Occipital lobe (tissue), 2 donors: ENCODE data around the gene SIMC1. TPM values are rescaled to one million over a fixed set of nuclear protein-coding genes. Genes with fewer than 3 reads are reported as not detected.
"Not testable (repeated sequence)": the region's sequence is repeated elsewhere in the genome, so short reads cannot be mapped to it uniquely, and the experiment has no call there.

ENCODE experiments used
- DNase-seq: peaks from one replicate; lab custom pipeline; 2025; lab: John Stamatoyannopoulos, UW
- total RNA-seq: library from RNA; depleted of rRNA; stranded (reverse); fragments of >200 nt; gene quantifications from one replicate; pipeline ENCODE4 v1.2.3, GENCODE V29; 2014

Gene SIMC1
- total RNA-seq, 1 donor from 2014 or later = 17.5 TPM

DNA sequence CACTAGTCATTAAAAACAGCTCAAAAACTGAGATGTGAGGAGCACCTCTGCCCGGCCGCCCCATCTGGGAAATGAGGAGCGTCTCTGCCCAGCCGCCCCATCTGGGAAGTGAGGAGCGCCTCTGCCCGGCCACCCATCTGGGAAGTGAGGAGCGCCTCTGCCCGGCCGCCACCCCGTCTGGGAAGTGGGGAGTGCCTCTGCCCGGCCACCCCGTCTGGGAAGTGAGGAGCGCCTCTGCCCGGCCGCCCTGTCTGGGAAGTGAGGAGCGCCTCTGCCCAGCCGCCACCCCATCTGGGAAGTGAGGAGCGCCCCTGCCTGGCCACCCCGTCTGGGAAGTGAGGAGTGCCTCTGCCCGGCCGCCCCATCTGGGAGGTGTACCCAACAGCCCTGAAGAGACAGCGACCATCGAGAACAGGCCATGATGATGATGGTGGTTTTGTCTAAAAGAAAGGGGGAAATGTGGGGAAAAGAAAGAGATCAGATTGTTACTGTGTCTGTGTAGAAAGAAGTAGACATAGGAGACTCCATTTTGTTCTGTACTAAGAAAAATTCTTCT, 23.7 kb upstream of the SIMC1 start:
- DNase-seq = not testable (repeated sequence)

GRCh38 chr5:176216393-176216916, 21.8 kb upstream of the SIMC1 start:
- DNase-seq = not testable (repeated sequence)

DNA sequence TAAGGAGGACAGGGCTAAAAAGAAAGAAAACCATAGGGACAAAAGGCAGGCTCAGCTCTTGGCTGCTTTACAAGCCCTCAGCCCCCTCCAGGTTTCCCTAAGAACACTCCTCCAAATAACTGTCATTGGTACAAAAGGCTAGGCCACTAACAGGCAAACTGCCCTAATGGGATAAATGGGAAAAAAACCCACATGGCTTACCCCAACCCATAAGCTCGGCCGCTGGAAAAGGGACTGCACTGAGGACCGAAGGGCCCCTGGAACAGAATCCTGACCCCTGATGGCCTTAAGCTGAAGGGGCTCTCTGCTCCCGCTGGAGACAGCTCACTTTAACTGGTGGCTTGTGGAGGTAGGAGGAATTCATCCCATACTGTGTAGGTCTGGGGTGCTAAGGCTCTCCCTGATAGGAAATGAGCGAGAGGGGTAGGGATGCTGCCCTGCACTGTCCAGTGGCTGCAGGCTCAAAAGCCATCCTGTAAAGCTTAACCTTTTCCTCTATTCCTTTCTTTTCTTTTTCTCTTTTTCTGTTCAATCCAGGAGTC, 21.0 kb upstream of the SIMC1 start:
- not testable (repeated sequence) for DNase-seq

- DNase-seq = not testable (repeated sequence)
Observed at GRCh38 chr5:176217764-176218163, 20.5 kb upstream of the SIMC1 start.

DNA sequence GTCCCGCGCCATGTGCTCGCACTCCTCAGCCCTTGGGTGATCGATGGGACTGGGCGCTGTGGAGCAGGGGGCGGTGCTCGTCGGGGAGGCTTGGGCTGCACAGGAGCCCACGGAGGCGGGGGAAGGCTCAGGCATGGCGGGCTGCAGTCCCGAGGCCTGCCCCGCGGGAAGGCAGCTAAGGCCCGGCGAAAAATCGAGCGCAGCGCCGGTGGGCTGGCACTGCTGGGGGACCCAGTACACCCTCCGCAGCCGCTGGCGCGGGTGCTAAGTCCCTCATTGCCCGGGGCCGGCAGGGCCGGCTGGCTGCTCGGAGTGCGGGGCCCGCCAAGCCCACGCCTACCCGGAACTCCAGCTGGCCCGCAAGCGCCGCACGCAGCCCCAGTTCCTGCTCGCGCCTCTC, 16.2 kb upstream of the SIMC1 start:
- DNase-seq = not testable (repeated sequence)

- DNase-seq = not testable (repeated sequence)
Observed at GRCh38 chr5:176228358-176228757, 9.9 kb upstream of the SIMC1 start.

DNA sequence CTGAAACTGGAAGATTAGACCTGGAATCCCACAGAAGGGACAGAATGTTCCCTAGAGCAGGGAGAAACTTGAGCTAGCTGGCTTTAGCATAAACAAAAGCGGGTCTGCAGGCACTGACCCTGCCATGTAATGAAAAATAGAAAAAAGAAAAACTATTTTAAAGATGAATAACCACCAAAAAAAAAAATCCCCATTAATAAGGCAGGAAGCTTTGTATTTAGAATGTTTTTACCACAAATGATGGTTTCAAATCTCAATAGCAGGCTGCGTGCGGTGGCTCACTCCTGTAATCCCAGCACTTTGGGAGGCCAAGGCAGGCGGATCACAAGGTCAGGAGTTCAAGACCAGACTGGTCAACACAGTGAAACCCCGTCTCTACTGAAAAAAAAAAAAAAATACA, 5.0 kb upstream of the SIMC1 start:
- DNase-seq = not testable (repeated sequence)

DNA sequence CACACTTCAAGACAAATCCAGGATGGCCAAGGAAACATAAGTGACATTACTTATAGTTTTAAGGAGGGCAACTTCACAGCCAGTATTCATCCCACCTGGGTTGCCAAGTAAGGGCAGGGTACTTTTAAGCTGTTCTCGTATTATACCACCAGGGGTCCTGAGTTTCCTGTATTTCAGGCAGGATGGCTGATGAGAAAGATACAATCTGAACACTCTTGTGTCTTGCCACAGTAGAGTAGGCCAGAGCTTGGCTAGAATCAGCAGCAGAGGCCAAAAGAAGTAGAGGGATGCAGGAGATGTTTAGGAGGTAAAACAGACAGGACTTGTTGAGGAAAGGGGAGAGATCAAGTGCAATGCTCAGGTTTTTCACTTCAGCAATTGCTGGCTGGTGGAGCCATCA, 3.1 kb upstream of the SIMC1 start:
- not testable (repeated sequence) for DNase-seq

GRCh38 chr5:176238645-176239283, 540 bp downstream of the SIMC1 start:
- not testable (repeated sequence) for DNase-seq

DNA sequence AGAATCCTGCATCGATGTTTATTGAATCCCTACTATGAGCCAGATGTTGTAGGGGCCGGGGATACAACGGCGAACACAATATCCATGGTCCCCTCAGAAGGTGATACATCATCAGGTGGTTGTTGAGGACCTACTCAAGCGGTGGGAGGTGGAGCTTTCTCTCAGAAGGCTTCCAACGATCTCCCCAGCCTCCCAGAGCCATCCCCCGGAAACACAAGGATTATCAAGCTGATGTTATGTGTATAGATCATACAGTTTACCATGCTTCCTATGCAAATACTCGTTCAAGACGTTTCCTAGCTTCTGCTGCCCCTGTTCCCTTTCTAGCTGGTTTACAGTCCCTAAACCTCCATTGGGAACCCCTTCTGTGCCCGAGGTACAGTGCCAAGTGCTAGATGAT, 1.1 kb downstream of the SIMC1 start:
- not testable (repeated sequence) for DNase-seq

GRCh38 chr5:176244318-176244717, 6.1 kb downstream of the SIMC1 start:
- DNase-seq = not testable (repeated sequence)

DNA sequence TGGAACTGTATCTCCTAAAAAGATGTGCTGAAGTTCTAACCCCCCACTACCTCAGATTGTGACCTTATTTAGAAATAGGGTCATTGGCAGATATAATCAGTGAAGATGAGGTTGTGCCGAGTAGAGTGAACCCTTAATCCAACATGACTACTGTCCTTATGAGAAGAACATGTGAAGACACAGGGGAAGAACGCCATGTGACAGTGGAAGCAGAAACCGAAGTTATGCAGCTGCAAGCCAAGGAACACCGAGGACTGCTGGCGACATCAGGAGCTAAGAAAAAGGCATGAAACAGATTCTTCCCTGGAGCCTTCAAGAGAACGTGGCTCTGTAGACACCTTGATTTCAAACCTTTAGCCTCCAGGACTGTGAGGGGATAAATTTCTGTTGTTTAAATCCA, 6.8 kb downstream of the SIMC1 start:
- DNase-seq = not testable (repeated sequence)

DNA sequence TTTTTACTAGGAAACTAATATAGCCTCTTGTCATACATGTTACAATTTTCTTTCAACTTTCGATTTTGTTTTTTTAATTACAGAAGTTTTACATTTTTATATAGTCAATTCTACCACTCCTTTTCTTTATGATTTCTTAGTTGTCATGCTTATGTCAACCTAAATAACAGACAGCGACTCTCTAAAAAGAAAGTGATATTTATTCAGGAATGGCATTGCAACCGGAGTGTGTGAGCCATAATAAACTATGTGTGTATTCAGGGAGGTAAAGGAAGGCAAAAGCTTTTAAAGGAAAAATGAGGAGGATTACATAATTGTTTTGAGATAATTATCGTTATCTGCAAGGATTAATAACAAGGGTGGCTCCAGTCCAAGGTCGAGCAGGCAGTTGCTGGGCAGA, 7.3 kb downstream of the SIMC1 start:
- not testable (repeated sequence) for DNase-seq

DNA sequence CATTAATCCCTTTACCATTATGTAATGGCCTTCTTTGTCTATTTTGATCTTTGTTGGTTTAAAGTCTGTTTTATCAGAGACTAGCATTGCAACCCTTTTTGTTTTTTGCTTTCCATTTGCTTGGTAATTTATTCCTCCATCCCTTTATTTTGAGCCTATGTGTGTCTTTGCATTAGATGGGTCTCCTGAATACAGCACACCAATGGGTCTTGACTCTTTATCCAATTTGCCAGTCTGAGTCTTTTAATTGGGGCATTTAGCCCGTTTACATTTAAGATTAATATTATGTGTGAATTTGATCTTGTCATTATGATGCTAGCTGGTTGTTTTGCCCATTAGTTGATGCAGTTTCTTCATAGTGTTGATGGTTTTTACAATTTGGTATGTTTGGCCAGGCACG, 12.5 kb downstream of the SIMC1 start:
- DNase-seq = not testable (repeated sequence)

DNA sequence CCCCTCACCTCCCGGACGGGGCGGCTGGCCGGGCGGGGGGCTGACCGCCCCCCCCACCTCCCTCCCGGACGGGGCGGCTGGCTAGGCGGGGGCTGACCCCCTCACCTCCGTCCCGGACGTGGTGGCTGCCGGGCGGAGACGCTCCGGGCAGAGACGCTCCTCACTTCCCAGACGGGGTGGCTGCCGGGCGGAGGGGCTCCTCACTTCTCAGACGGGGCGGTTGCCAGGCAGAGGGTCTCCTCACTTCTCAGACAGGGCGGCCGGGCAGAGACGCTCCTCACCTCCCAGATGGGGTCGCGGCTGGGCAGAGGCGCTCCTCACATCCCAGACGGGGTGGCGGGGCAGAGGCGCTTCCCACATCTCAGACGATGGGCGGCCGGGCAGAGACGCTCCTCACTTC, 13.9 kb downstream of the SIMC1 start:
- DNase-seq = not testable (repeated sequence)

- DNase-seq = not testable (repeated sequence)
Observed at GRCh38 chr5:176253370-176254065, 15.3 kb downstream of the SIMC1 start.

- not testable (repeated sequence) for DNase-seq
Observed at GRCh38 chr5:176254066-176254393, 15.8 kb downstream of the SIMC1 start.

DNA sequence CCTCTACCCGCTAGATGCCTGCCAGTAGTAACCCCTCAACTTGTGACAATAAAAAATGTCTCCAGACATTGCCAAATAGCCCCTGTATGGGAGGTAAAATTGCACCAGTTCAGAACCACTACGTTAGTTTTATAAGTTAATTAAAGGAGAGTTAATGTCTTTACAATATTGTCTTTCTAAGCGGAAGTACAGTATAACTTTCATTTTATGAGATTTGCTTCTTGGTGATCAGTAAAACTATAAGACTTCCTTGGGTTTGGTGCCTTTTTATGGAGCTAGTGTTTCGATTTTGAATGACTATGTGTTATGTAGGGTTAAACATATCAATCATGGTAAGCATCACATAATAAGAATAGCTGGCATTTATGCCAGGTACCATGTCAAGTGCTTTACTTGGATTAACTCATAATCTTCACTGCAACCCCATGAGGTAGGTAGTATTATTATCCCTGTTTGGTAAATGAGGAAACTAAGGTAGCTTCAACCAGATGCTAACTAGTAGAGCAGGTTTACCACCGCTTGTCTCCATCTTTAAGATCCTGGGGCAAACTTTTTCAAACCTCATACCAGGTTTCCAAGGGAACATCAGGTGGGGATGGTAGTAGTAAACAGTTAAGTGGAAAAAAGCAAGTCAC, 19.8 kb downstream of the SIMC1 start:
- not testable (repeated sequence) for DNase-seq

GRCh38 chr5:176260682-176261081, 22.5 kb downstream of the SIMC1 start:
- DNase-seq = not testable (repeated sequence)

DNA sequence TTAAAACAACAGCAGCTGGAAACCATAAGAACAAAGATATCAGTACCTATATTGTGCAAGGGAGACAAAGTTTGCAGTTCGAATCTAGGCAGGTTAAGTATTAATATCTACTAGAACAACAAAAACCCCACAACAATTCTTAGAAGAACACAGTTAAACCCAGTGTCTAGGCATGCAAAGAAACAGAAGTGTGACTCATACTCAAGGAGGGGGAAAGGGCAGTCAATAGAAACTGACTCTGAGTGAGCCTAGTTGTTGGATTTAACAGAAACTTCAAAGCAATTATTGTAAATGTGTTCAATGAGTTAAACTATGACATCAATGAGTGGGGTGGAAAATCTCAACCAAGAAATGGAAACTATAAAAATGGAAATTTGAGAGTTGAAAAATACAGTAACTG, 28.2 kb downstream of the SIMC1 start:
- not testable (repeated sequence) for DNase-seq

GRCh38 chr5:176289018-176289417, 50.8 kb downstream of the SIMC1 start:
- not testable (repeated sequence) for DNase-seq
